ENCODE data around the gene NPIPB2. TPM values are rescaled to one million over a fixed set of nuclear protein-coding genes. Genes with fewer than 3 reads are reported as not detected.

Gene NPIPB2
- total RNA-seq, 2 experiments from 2014 or later = 6.3 to 7.6 TPM

DNA sequence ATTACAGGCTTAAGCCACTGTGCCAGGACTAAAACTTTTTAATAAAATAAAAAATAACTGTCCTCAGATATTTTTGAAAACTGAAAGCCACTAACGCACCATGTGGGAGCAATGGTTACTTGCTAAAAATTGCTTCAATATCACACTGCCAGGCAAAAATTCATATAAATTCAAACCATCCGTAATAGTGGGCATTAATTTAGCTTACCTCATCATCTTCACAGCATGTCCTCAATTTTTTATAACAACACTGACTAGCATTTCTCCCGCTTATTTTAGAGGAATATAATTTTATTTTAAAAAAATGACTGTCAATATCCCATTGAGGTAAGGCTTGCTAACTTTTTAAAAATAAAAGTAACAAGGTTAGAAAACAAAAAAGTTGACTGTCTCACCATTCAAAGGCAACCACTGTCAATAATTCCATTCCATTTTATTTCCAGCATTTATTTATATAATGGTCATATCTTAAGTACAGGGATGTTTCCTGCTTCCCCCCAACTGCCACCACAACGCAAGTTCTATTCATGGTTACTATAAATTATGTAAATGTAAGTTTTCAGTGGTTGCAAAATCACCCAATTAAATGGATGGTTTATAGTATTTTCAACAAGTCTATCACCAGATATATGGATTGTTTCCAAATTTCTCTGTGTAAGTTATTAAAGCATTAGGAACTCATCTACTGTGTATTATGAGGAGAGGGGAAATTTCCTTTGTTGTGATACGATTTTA, 51.4 kb downstream of the NPIPB2 start:
- Mint-ChIP-seq H3K9me3 (no peaks in the 10 kb centered on the region), H3K36me3 (peaks cover 38% of the 10 kb centered on the region), H3K27me3 (no peaks in the 10 kb centered on the region), H3K4me3 (no peak overlapping the region), H3K4me1 (ENCODE audit: low read depth) (no peaks in the 10 kb centered on the region), H3K27ac (no peak overlapping the region)
- DNase-seq = no peak
- intact Hi-C loops (cut with micrococcal nuclease) = no loop called here
- POLR2A ChIA-PET = no interaction called here
- CTCF ChIA-PET = no interaction called here

DNA sequence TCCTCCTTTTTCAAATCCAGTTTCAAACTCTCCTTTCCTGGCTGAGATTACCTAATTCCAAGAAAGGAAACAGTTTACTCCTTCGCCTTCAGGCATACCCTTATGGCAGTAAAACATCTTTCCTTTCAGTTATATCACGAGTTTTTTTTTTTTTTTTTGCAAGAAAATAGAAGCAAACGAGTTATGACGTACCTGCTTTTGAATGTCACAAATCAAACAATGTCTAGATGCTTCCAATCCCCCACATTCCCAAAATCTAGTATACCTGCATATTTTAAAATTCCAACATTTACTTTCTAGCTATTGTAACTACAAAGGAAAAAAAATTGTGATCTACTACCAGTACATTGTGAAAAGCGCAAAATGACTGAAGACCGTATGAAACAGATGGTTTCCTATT, 55.0 kb downstream of the NPIPB2 start:
- no peak for DNase-seq
- Mint-ChIP-seq H3K4me3 (no peak overlapping the region), H3K27ac (no peak overlapping the region), H3K9me3 (no peaks in the 10 kb centered on the region), H3K4me1 (ENCODE audit: low read depth) (no peaks in the 10 kb centered on the region), H3K27me3 (no peaks in the 10 kb centered on the region), H3K36me3 (peaks cover 37% of the 10 kb centered on the region)
- intact Hi-C loops (cut with micrococcal nuclease) = no loop called here
- POLR2A ChIA-PET = no interaction called here
- CTCF ChIA-PET = no interaction called here

DNA sequence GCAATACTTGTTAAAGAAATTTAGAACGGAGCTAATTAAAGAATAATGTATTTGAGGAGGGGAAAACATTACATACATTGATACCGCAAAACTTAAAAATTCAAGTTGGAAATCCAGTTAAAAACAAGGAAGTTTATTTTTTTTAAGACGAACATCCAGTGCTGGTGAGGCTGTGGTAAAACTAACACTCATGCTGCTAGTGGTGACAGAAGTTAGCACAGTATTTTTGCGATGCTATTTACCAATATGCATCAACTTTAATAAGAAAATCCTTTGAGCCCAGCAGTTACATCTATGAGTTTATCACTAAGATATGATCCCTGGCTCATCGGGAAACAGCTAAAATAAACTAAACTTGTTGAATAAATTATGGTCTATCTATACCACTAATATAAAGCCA, 57.8 kb downstream of the NPIPB2 start:
- ChIA-PET POLR2A (no interaction called here), CTCF (no interaction called here)
- H3K27ac Mint-ChIP-seq = no peak overlapping the region
- no peak for DNase-seq
- no peaks in the 10 kb centered on the region for H3K27me3 Mint-ChIP-seq
- peaks cover 36% of the 10 kb centered on the region for H3K36me3 Mint-ChIP-seq
- no peak overlapping the region for H3K4me3 Mint-ChIP-seq
- intact Hi-C loops (cut with micrococcal nuclease) = no loop called here
- no peaks in the 10 kb centered on the region for H3K9me3 Mint-ChIP-seq
- peaks cover 2% of the 10 kb centered on the region for H3K4me1 Mint-ChIP-seq (ENCODE audit: low read depth)

DNA sequence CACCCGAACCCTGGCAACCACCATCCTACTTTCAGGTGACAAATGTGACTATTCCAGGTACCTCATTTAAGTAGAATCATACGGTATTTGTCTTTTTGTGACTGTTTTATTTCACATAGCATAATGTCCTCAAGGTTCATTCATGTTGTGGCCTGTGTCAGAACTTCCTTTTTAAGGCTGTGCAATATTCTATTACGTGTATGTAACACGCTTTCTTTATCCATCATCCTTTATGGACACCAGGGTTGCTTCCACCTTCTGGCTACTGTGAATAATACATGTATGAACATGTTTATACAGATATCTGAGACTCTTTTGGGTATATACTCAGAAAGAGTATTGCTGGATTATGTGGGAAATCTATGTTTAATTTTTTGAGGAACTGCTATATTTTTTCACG, 61.8 kb downstream of the NPIPB2 start:
- Mint-ChIP-seq H3K36me3 (peaks cover 34% of the 10 kb centered on the region), H3K27me3 (no peaks in the 10 kb centered on the region), H3K4me1 (ENCODE audit: low read depth) (peaks cover 2% of the 10 kb centered on the region), H3K27ac (peak overlapping the region; percentile 33), H3K9me3 (no peaks in the 10 kb centered on the region), H3K4me3 (no peak overlapping the region)
- POLR2A ChIA-PET = no interaction called here
- intact Hi-C loops (cut with micrococcal nuclease) = no loop called here
- CTCF ChIA-PET = no interaction called here
- DNase-seq = no peak

DNA sequence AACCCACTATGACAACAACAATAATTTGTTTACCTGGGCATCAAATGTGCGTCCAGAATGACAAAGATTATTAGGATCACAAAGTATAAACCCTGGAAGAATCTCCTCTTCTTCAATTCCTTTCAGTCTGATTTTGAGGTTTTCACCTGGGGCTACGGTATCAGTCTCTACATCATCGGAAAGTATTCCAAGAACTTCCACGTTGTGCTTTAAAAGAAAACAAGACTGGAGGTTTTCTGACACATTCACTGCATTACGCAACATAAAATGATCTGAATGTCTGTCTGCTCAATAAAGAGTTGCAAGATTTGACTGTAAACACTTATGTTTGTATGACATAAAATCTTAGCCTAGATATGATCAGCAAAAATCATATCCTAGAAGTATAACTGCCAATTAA, 64.5 kb downstream of the NPIPB2 start:
- Mint-ChIP-seq H3K4me3 (no peak overlapping the region), H3K9me3 (no peaks in the 10 kb centered on the region), H3K27me3 (no peaks in the 10 kb centered on the region), H3K36me3 (peaks cover 36% of the 10 kb centered on the region), H3K27ac (no peak overlapping the region), H3K4me1 (ENCODE audit: low read depth) (peaks cover 2% of the 10 kb centered on the region)
- no peak for DNase-seq
- POLR2A ChIA-PET = no interaction called here
- intact Hi-C loops (cut with micrococcal nuclease) = no loop called here
- CTCF ChIA-PET = no interaction called here

Other genes with a start within 250 kb of the NPIPB2 start
- gene TXNDC11, start 199.2 kb downstream of the NPIPB2 start, total RNA-seq = 10 to 100 TPM; 28.4 to 29.9 TPM
- 10 to 100 TPM; 65.1 to 75.5 TPM for gene ZC3H7A, start 144.8 kb downstream of the NPIPB2 start, total RNA-seq
- 100 to 1,000 TPM; 287 to 296 TPM for gene RSL1D1, start 90.5 kb downstream of the NPIPB2 start, total RNA-seq
- gene GSPT1, start 26.1 kb downstream of the NPIPB2 start, total RNA-seq = 100 to 1,000 TPM; 185 to 190 TPM
- not detected for gene TNFRSF17, start 23.2 kb upstream of the NPIPB2 start, total RNA-seq
- 1 to 10 TPM; 6.4 to 8.0 TPM for gene SNX29, start 34.7 kb upstream of the NPIPB2 start, total RNA-seq

All from activated CD4-positive, alpha-beta memory T cell treated with anti-CD3 and anti-CD28 coated beads for 36 hours (primary cell).